ENCODE results near the gene HSD17B12.

The HSD17B12 gene

GRCh38 chr11:43756575-43756974, 76.0 kb downstream of the HSD17B12 start:
- no peak overlapping the region for H3K4me3 ChIP-seq (ENCODE audit: low read length in 2 of 2)
- H3K36me3 ChIP-seq (replicated peaks in 1 of 2; ENCODE audit: control insufficient read depth in 2 of 2, insufficient read depth in 2 of 2, low read length in 2 of 2): peaks cover 2 to 61% of the 10 kb centered on the region in 2 donors
- no peaks in the 10 kb centered on the region for H3K27me3 ChIP-seq (ENCODE audit: control insufficient read depth in 3 of 3, insufficient read depth in 3 of 3, low read depth in 1 of 3, low read length in 3 of 3)
- H3K4me2 ChIP-seq (ENCODE audit: insufficient read depth, low read length, poor library complexity, severe bottlenecking): no peak overlapping the region
- no CpG with 5 or more reads among the region's 3 CpGs for WGBS, 2 donors (ENCODE audit: extremely low coverage in 2 of 2, insufficient read length in 2 of 2, insufficient replicate concordance in 1 of 2)
- H3K9ac ChIP-seq (ENCODE audit: low read depth, low read length, poor library complexity): no peak overlapping the region
- no peak overlapping the region for H3K27ac ChIP-seq (replicated peaks; ENCODE audit: low read length)
- no peak overlapping the region for H3K14ac ChIP-seq (ENCODE audit: low read length)
- H2BK5ac ChIP-seq (ENCODE audit: low read length): no peak overlapping the region
- H2BK15ac ChIP-seq (ENCODE audit: low read length): no peak overlapping the region
- H3K4me1 ChIP-seq (ENCODE audit: control insufficient read depth in 2 of 2, insufficient read depth in 1 of 2, low read depth in 1 of 2, low read length in 2 of 2): no peaks in the 10 kb centered on the region
- no peak overlapping the region for H2AK5ac ChIP-seq (ENCODE audit: low read depth, low read length)
- H4K8ac ChIP-seq (ENCODE audit: low read depth, low read length): no peak overlapping the region
- no peak overlapping the region for H3K23ac ChIP-seq (ENCODE audit: low read depth, low read length, poor library complexity)
- H3K9me3 ChIP-seq (replicated peaks in 1 of 2; ENCODE audit: control insufficient read depth in 2 of 2, insufficient read depth in 1 of 2, low read depth in 1 of 2, low read length in 2 of 2): no peaks in the 10 kb centered on the region
- no peak overlapping the region for H2BK120ac ChIP-seq (ENCODE audit: low read depth, low read length)
- peaks cover 2% of the 10 kb centered on the region for H3K79me1 ChIP-seq (ENCODE audit: low read depth, low read length)
- H2BK12ac ChIP-seq (ENCODE audit: low read length): no peak overlapping the region
- no peak overlapping the region for H3K4ac ChIP-seq (ENCODE audit: low read length)
- H4K91ac ChIP-seq (ENCODE audit: low read depth, low read length, poor library complexity): no peak overlapping the region
- H2AFZ ChIP-seq (ENCODE audit: low read length): no peak overlapping the region
- H3K18ac ChIP-seq (ENCODE audit: low read length): no peak overlapping the region
- DNase-seq (ENCODE audit: low spot score): no peak

- H2BK5ac ChIP-seq (ENCODE audit: low read length): no peak overlapping the region
- DNase-seq (ENCODE audit: low spot score): no peak
- H2AFZ ChIP-seq (ENCODE audit: low read length): no peak overlapping the region
- no peak overlapping the region for H3K23ac ChIP-seq (ENCODE audit: low read depth, low read length, poor library complexity)
- H3K79me1 ChIP-seq (ENCODE audit: low read depth, low read length): peaks cover 2% of the 10 kb centered on the region
- H3K4me2 ChIP-seq (ENCODE audit: insufficient read depth, low read length, poor library complexity, severe bottlenecking): no peak overlapping the region
- H3K4me1 ChIP-seq (ENCODE audit: control insufficient read depth in 2 of 2, insufficient read depth in 1 of 2, low read depth in 1 of 2, low read length in 2 of 2): no peaks in the 10 kb centered on the region
- H2AK5ac ChIP-seq (ENCODE audit: low read depth, low read length): no peak overlapping the region
- no peak overlapping the region for H4K91ac ChIP-seq (ENCODE audit: low read depth, low read length, poor library complexity)
- H4K8ac ChIP-seq (ENCODE audit: low read depth, low read length): no peak overlapping the region
- no peak overlapping the region for H3K4me3 ChIP-seq (ENCODE audit: low read length in 2 of 2)
- no peak overlapping the region for H2BK120ac ChIP-seq (ENCODE audit: low read depth, low read length)
- no peak overlapping the region for H3K14ac ChIP-seq (ENCODE audit: low read length)
- no peak overlapping the region for H3K4ac ChIP-seq (ENCODE audit: low read length)
- H2BK12ac ChIP-seq (ENCODE audit: low read length): no peak overlapping the region
- no CpG with 5 or more reads among the region's 4 CpGs for WGBS, 2 donors (ENCODE audit: extremely low coverage in 2 of 2, insufficient read length in 2 of 2, insufficient replicate concordance in 1 of 2)
- H3K9ac ChIP-seq (ENCODE audit: low read depth, low read length, poor library complexity): no peak overlapping the region
- no peaks in the 10 kb centered on the region for H3K27me3 ChIP-seq (ENCODE audit: control insufficient read depth in 3 of 3, insufficient read depth in 3 of 3, low read depth in 1 of 3, low read length in 3 of 3)
- H3K9me3 ChIP-seq (replicated peaks in 1 of 2; ENCODE audit: control insufficient read depth in 2 of 2, insufficient read depth in 1 of 2, low read depth in 1 of 2, low read length in 2 of 2): no peaks in the 10 kb centered on the region
- H2BK15ac ChIP-seq (ENCODE audit: low read length): no peak overlapping the region
- peaks cover 2 to 52% of the 10 kb centered on the region in 2 donors for H3K36me3 ChIP-seq (replicated peaks in 1 of 2; ENCODE audit: control insufficient read depth in 2 of 2, insufficient read depth in 2 of 2, low read length in 2 of 2)
- no peak overlapping the region for H3K27ac ChIP-seq (replicated peaks; ENCODE audit: low read length)
- no peak overlapping the region for H3K18ac ChIP-seq (ENCODE audit: low read length)
Observed at GRCh38 chr11:43758927-43759326, 78.4 kb downstream of the HSD17B12 start.

- Histone ChIP-seq H3K79me1 (ENCODE audit: low read depth, low read length) (peaks cover 2% of the 10 kb centered on the region), H2BK5ac (ENCODE audit: low read length) (no peak overlapping the region), H4K91ac (ENCODE audit: low read depth, low read length, poor library complexity) (no peak overlapping the region), H3K36me3 (replicated peaks in 1 of 2; ENCODE audit: control insufficient read depth in 2 of 2, insufficient read depth in 2 of 2, low read length in 2 of 2) (peaks cover 2 to 41% of the 10 kb centered on the region in 2 donors), H3K18ac (ENCODE audit: low read length) (no peak overlapping the region), H4K8ac (ENCODE audit: low read depth, low read length) (no peak overlapping the region), H3K4me3 (ENCODE audit: low read length in 2 of 2) (no peak overlapping the region), H2BK12ac (ENCODE audit: low read length) (no peak overlapping the region), H2AFZ (ENCODE audit: low read length) (no peak overlapping the region), H3K4ac (ENCODE audit: low read length) (no peak overlapping the region), H2AK5ac (ENCODE audit: low read depth, low read length) (no peak overlapping the region), H3K14ac (ENCODE audit: low read length) (no peak overlapping the region), H2BK15ac (ENCODE audit: low read length) (no peak overlapping the region), H3K23ac (ENCODE audit: low read depth, low read length, poor library complexity) (no peak overlapping the region), H3K27me3 (ENCODE audit: control insufficient read depth in 3 of 3, insufficient read depth in 3 of 3, low read depth in 1 of 3, low read length in 3 of 3) (no peaks in the 10 kb centered on the region), H3K4me2 (ENCODE audit: insufficient read depth, low read length, poor library complexity, severe bottlenecking) (no peak overlapping the region), H3K27ac (replicated peaks; ENCODE audit: low read length) (no peak overlapping the region), H3K9ac (ENCODE audit: low read depth, low read length, poor library complexity) (no peak overlapping the region), H2BK120ac (ENCODE audit: low read depth, low read length) (no peak overlapping the region), H3K9me3 (replicated peaks in 1 of 2; ENCODE audit: control insufficient read depth in 2 of 2, insufficient read depth in 1 of 2, low read depth in 1 of 2, low read length in 2 of 2) (peaks cover 0 to 12% of the 10 kb centered on the region in 2 donors), H3K4me1 (ENCODE audit: control insufficient read depth in 2 of 2, insufficient read depth in 1 of 2, low read depth in 1 of 2, low read length in 2 of 2) (no peaks in the 10 kb centered on the region)
- DNase-seq (ENCODE audit: low spot score): no peak
- WGBS, 2 donors (ENCODE audit: extremely low coverage in 2 of 2, insufficient read length in 2 of 2, insufficient replicate concordance in 1 of 2): no CpG with 5 or more reads among the region's 2 CpGs
Observed at GRCh38 chr11:43760902-43761301, 80.4 kb downstream of the HSD17B12 start.

- Histone ChIP-seq H3K27ac (replicated peaks; ENCODE audit: low read length) (no peak overlapping the region), H2BK12ac (ENCODE audit: low read length) (no peak overlapping the region), H3K79me1 (ENCODE audit: low read depth, low read length) (no peaks in the 10 kb centered on the region), H3K14ac (ENCODE audit: low read length) (no peak overlapping the region), H2AFZ (ENCODE audit: low read length) (no peak overlapping the region), H2AK5ac (ENCODE audit: low read depth, low read length) (no peak overlapping the region), H2BK5ac (ENCODE audit: low read length) (no peak overlapping the region), H2BK120ac (ENCODE audit: low read depth, low read length) (no peak overlapping the region), H4K8ac (ENCODE audit: low read depth, low read length) (no peak overlapping the region), H3K4me1 (ENCODE audit: control insufficient read depth in 2 of 2, insufficient read depth in 1 of 2, low read depth in 1 of 2, low read length in 2 of 2) (no peaks in the 10 kb centered on the region), H3K18ac (ENCODE audit: low read length) (no peak overlapping the region), H3K9ac (ENCODE audit: low read depth, low read length, poor library complexity) (no peak overlapping the region), H3K27me3 (ENCODE audit: control insufficient read depth in 3 of 3, insufficient read depth in 3 of 3, low read depth in 1 of 3, low read length in 3 of 3) (no peaks in the 10 kb centered on the region), H3K23ac (ENCODE audit: low read depth, low read length, poor library complexity) (no peak overlapping the region), H3K36me3 (replicated peaks in 1 of 2; ENCODE audit: control insufficient read depth in 2 of 2, insufficient read depth in 2 of 2, low read length in 2 of 2) (peaks cover 0 to 19% of the 10 kb centered on the region in 2 donors), H3K4ac (ENCODE audit: low read length) (no peak overlapping the region), H3K9me3 (replicated peaks in 1 of 2; ENCODE audit: control insufficient read depth in 2 of 2, insufficient read depth in 1 of 2, low read depth in 1 of 2, low read length in 2 of 2) (peaks cover 0 to 15% of the 10 kb centered on the region in 2 donors), H2BK15ac (ENCODE audit: low read length) (no peak overlapping the region), H3K4me2 (ENCODE audit: insufficient read depth, low read length, poor library complexity, severe bottlenecking) (no peak overlapping the region), H3K4me3 (ENCODE audit: low read length in 2 of 2) (no peak overlapping the region), H4K91ac (ENCODE audit: low read depth, low read length, poor library complexity) (no peak overlapping the region)
- DNase-seq (ENCODE audit: low spot score): no peak
- WGBS, 2 donors (ENCODE audit: extremely low coverage in 2 of 2, insufficient read length in 2 of 2, insufficient replicate concordance in 1 of 2): no CpG with 5 or more reads among the region's 1 CpG
Observed at GRCh38 chr11:43765194-43765593, 84.7 kb downstream of the HSD17B12 start.
